ENCODE results near the gene ZNF121. TPM values are rescaled to one million over a fixed set of nuclear protein-coding genes. Genes with fewer than 3 reads are reported as not detected.

The ZNF121 gene
- 18.0 TPM for total RNA-seq
- long read RNA-seq, partial matches to known transcripts = 0 of 3 reads
- long read RNA-seq, other reads (novel, unspliced or antisense) = 3 of 3 reads

DNA sequence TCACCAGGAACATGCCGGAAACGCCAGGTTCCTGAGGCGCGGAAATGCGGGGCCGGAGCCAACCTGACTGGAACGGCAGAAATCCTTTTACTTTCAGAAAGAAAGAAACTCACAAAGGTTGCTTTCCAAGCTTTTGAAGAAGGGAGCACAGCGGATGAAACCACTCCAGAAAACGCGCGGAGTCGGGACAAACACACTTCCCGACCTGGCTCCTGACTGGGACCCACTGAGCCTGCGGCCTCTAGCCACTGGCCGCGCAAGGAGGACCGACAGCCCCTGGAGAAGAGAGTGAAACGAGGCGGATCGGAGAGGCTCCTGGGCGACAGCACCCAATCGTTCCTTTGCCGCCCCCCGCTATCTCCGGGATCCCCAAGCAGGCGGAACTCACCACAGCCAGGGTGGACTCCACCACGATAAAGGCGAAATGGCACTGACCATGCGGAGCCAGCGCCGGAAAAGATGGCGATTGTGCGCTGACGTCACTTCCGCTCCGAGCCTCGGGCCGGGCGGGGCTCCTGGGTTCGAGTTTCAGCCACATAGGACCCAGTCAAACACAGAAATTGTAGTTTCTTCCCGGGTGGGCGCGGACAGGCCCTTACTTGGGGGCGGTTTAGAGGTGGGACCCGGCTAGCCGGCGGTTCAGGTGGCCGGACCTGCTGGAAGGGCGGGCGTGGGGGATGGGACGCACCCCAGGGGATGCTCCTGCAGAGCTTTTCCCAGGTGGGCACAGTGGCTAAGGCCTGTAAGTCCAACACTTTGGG lies at the start of gene ZNF121:
TSS of gene ZNF121 (minus strand) at position 432 of the 761 bp plus-strand sequence. CDS start 16,407 bp downstream, outside the sequence.
- intact Hi-C loops (cut with micrococcal nuclease) = no loop called here

DNA sequence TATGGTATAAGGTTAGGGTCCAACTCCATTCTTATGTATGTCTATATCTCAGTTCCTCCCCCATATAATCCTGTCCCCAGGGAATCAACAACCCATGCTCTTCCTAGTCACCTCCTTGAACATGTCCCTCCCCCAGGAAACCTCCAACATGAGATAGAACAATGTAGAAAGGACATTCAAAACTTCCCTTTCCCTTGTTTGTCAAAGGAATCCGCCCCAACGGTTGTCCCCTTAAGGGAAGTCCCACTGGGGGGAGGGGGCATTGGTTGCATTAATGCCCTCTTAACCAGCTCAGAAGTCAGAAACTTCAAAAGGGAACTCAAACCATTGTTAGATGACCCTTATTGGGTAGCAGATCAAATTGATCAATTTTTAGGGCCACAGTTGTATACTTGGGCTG lies 43.6 kb upstream of the ZNF121 start:
- H3K9me3 ChIP-seq (replicated peaks) = no peaks in the 10 kb centered on the region
- peaks cover 10% of the 10 kb centered on the region for H3K4me1 ChIP-seq
- H3K4me3 ChIP-seq = no peak overlapping the region
- no peak overlapping the region for H3K27ac ChIP-seq (replicated peaks)
- intact Hi-C loops (cut with micrococcal nuclease) = loop anchor here (5.0 kb wide), 1 partner anchor 169 kb away; no protein-coding TSS in a partner anchor
- H3K36me3 ChIP-seq = peaks cover 9% of the 10 kb centered on the region
- H3K27me3 ChIP-seq (ENCODE audit: low read depth) = no peaks in the 10 kb centered on the region
- TF ChIP-seq, protein P1, sequence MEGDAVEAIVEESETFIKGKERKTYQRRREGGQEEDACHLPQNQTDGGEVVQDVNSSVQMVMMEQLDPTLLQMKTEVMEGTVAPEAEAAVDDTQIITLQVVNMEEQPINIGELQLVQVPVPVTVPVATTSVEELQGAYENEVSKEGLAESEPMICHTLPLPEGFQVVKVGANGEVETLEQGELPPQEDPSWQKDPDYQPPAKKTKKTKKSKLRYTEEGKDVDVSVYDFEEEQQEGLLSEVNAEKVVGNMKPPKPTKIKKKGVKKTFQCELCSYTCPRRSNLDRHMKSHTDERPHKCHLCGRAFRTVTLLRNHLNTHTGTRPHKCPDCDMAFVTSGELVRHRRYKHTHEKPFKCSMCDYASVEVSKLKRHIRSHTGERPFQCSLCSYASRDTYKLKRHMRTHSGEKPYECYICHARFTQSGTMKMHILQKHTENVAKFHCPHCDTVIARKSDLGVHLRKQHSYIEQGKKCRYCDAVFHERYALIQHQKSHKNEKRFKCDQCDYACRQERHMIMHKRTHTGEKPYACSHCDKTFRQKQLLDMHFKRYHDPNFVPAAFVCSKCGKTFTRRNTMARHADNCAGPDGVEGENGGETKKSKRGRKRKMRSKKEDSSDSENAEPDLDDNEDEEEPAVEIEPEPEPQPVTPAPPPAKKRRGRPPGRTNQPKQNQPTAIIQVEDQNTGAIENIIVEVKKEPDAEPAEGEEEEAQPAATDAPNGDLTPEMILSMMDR (IDR thresholded peaks at IDR 0.05; ENCODE audit: borderline replicate concordance) = no peak
- DNase-seq = no peak

More for the DNA sequence above, at the start of gene ZNF121:
- TF ChIP-seq, protein P1 (IDR thresholded peaks at IDR 0.05; ENCODE audit: borderline replicate concordance) = no peak
- DNase-seq = peak; percentile 86
- H3K36me3 ChIP-seq = peaks cover 10% of the 10 kb centered on the region
- H3K9me3 ChIP-seq (replicated peaks) = peaks cover 13% of the 10 kb centered on the region
- peaks cover 20% of the 10 kb centered on the region for H3K27me3 ChIP-seq (ENCODE audit: low read depth)
- H3K4me3 ChIP-seq = peak within 1 kb of the TSS; percentile 95
- H3K4me1 ChIP-seq = peaks cover 42% of the 10 kb centered on the region
- peak within 1 kb of the TSS; percentile 92 for H3K27ac ChIP-seq (replicated peaks)

DNA sequence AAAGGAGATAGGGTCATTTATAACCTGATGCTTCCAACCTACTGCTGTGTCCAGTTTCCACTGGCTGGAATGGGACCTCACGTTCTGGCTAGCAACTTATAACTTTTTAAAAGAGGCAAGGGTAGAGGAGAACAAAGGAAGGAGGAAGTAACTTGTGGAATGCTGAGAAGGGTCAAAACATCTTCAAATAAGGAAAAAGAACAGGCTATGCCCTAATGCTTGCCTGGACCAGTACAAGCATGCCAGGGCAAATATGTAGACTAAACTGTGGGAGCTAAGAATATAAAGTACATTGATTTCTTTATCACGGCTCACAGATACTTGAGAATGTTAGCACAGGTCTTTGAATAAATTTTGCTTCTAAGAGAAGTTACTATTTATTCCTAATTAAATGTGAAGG lies 38.2 kb upstream of the ZNF121 start:
- TF ChIP-seq, protein P1 (IDR thresholded peaks at IDR 0.05; ENCODE audit: borderline replicate concordance) = no peak
- intact Hi-C loops (cut with micrococcal nuclease) = no loop called here
- Histone ChIP-seq H3K27me3 (ENCODE audit: low read depth) (no peaks in the 10 kb centered on the region), H3K4me3 (no peak overlapping the region), H3K9me3 (replicated peaks) (no peaks in the 10 kb centered on the region), H3K4me1 (peaks cover 40% of the 10 kb centered on the region), H3K27ac (replicated peaks) (peak overlapping the region; percentile 95), H3K36me3 (peaks cover 21% of the 10 kb centered on the region)
- DNase-seq = no peak

DNA sequence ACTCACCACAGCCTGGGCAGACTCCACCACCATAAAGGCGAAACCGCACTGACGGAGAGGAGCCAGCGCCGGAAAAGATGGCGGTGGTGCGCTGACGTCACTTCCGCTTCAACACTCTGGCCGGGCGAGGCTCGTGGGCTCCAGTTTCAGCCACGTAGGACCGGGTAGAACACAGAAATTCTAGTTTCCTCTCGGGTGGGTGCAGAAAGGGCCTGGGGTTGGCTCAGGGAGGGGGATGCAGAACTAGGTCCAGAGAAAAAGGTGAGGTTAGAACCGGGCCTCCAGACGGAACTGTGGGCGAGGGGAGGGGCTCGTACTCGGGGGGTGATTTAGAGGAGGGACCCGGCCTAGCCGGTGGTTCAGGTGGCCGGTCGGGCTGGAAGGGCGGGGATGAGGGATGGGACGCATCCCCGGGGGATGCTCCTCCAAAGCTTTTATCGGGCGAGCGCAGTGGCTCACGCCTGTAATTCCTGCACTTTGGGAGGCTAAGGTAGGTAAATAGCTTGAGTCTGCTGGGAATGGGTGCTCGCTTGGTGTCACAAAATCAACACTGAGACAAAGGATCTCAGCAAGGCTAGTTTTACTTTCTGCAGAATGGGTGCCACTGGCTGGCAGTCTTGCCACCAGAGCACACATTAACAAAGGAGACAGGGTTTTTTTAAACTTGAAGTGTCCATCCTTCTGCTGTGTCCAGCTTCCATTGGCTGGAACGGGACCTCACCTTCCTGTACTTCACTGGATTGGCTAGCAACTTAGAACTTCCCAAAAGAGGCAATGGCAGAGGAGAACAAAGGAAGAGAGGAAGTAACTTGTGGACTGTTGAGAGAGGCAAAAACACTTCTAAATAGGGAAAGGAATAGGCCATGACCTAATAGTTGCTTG lies 37.1 kb upstream of the ZNF121 start, which contains the start of gene ZNF561:
TSS of gene ZNF561 (minus strand) at position 77 of the 882 bp plus-strand sequence. CDS start 1,776 bp downstream, outside the sequence.
- no peaks in the 10 kb centered on the region for H3K9me3 ChIP-seq (replicated peaks)
- H3K27ac ChIP-seq (replicated peaks) = peak within 1 kb of the TSS; percentile 95
- peak; percentile 86 for DNase-seq
- intact Hi-C loops (cut with micrococcal nuclease) = no loop called here
- peaks cover 32% of the 10 kb centered on the region for H3K36me3 ChIP-seq
- H3K4me1 ChIP-seq = peaks cover 36% of the 10 kb centered on the region
- TF ChIP-seq, protein P1 (IDR thresholded peaks at IDR 0.05; ENCODE audit: borderline replicate concordance) = no peak
- H3K4me3 ChIP-seq = peak within 1 kb of the TSS; percentile 87
- H3K27me3 ChIP-seq (ENCODE audit: low read depth) = no peaks in the 10 kb centered on the region

DNA sequence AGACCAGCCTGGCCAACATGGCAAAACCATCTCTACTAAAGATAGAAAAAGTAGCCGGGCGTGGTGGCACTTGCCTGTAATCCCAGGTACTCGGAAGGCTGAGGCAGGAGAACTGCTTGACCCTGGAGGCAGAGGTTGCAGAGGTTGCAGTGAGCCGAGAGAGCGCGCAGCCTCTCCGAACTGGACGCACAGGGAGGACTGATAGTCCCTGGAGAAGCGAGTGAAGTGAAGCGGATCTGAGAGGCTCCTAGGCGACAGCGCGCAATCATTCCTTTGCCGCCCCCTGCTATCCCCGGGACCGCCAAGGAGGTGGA lies 36.5 kb upstream of the ZNF121 start:
- H3K4me1 ChIP-seq = peaks cover 30% of the 10 kb centered on the region
- H3K9me3 ChIP-seq (replicated peaks) = no peaks in the 10 kb centered on the region
- peak overlapping the region; percentile 95 for H3K27ac ChIP-seq (replicated peaks)
- TF ChIP-seq, protein P1 (IDR thresholded peaks at IDR 0.05; ENCODE audit: borderline replicate concordance) = no peak
- no peak for DNase-seq
- H3K4me3 ChIP-seq = peak overlapping the region; percentile 87
- intact Hi-C loops (cut with micrococcal nuclease) = no loop called here
- H3K36me3 ChIP-seq = peaks cover 38% of the 10 kb centered on the region
- no peaks in the 10 kb centered on the region for H3K27me3 ChIP-seq (ENCODE audit: low read depth)
